Measurements from ENCODE around the gene PTPRS.

GRCh38 chr19:5355693-5356092 lies 15.1 kb upstream of the PTPRS start:
- TF ChIP-seq ZNF431 (CRISPR knock-in tag; IDR thresholded peaks at IDR 0.05; ENCODE audit: borderline replicate concordance, low read depth) (no peak), ZNF121 (CRISPR knock-in tag; IDR thresholded peaks at IDR 0.05) (no peak)

Data from HepG2 (cell line).